Colon (tissue), 2 donors: ENCODE measurements around the gene KASH5.

ENCODE experiments used
- FAIRE-seq: peaks from 2 replicates; lab custom pipeline; 2012; peaks lifted over from hg19 to GRCh38; lab: Jason Lieb, UNC
- donor health status: control.
- donor health status: control.

KASH5 gene

DNA sequence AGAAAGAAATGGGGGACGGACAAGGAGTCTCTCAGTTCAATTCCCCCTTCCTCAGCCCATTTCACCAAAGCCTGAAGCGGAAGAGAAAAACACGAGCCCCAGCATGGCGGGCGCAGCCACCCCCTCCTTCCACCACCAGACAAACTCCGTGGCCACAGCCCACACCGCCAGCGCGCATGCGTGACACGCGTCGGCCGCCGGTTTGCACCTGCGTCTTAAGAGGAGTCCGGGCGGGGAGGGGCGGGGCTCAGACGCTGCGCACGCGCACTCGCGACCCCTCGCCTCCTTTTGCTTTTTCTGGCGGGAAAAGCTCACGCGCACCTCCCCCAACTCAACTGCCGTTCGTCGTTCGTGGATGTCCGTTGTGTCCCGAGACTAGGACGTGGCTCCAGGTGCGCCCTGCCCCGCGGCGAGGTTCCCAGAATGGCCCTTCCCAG is at the start of gene KASH5:
KASH5 (plus strand) TSS at position 314 of the 437 bp plus-strand sequence. CDS start 2,635 bp downstream, outside the sequence.
- FAIRE-seq, result no peak

DNA sequence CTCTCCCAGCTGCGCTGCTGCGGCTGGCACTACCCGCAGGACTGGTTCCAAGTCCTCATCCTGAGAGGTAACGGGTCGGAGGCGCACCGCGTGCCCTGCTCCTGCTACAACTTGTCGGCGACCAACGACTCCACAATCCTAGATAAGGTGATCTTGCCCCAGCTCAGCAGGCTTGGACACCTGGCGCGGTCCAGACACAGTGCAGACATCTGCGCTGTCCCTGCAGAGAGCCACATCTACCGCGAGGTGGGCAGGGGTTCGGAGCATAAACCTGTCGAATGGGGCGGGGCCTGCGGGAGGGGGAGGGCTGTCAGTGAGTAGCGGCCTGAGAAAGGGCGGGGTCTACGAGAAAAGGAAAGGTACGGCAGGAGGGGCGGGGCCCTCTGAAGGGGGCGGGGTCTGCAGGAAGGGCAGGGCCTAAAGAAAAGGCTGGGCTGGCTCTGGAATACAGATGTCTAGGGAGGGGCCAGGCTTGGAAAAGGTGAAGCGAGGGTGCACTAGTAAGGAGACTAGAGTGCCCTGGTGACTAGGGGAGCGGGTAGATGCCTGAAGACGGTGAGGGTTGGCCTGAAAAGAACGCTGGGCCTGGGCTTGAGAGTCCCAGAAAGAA is 49.3 kb upstream of the KASH5 start:
- no peak for FAIRE-seq

- no peak for FAIRE-seq
These were observed 48.6 kb upstream of the KASH5 start for GRCh38 chr19:49339301-49340068.

DNA sequence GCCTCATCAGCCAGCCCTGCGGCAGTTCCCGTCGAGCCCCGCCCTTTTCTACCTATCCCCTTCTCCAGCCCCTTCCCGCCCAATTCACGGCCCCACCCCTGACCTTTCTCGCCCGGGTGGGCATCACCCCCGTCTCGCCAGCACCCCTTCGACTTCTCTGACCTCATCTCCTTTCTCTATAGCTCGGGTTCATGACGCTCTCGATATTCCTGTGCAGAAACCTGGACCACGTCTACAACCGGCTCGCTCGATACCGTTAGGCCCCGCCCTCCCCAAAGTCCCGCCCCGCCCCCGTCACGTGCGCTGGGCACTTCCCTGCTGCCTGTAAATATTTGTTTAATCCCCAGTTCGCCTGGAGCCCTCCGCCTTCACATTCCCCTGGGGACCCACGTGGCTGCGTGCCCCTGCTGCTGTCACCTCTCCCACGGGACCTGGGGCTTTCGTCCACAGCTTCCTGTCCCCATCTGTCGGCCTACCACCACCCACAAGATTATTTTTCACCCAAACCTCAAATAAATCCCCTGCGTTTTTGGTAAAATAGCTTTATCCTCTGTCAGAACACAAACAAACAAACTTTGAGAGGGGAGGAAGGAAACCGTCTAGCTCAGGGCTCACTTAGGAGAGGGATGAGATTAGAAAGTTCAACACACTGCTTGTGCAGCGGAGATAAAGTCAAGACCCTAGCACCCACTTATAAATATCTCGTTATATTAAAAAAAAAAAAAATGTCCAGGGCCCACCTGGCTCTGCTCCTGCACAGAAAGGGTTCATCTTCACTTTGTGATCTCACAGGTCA is 47.8 kb upstream of the KASH5 start:
- no peak for FAIRE-seq

GRCh38 chr19:49340865-49341718 is 47.0 kb upstream of the KASH5 start:
- FAIRE-seq, result no peak

GRCh38 chr19:49342291-49342721 is 45.7 kb upstream of the KASH5 start:
- FAIRE-seq, result no peak

- FAIRE-seq, result no peak
These were observed 44.9 kb upstream of the KASH5 start for GRCh38 chr19:49343123-49343522.

GRCh38 chr19:49344505-49345423 is 43.3 kb upstream of the KASH5 start:
- no peak for FAIRE-seq

- no peak for FAIRE-seq
These were observed 40.9 kb upstream of the KASH5 start for GRCh38 chr19:49347191-49347590.

- FAIRE-seq, result no peak
These were observed 40.2 kb upstream of the KASH5 start for GRCh38 chr19:49347835-49348234.

- FAIRE-seq, result no peak
These were observed 39.5 kb upstream of the KASH5 start for GRCh38 chr19:49348305-49349189.

- no peak for FAIRE-seq
These were observed 38.5 kb upstream of the KASH5 start for GRCh38 chr19:49349567-49349966.

DNA sequence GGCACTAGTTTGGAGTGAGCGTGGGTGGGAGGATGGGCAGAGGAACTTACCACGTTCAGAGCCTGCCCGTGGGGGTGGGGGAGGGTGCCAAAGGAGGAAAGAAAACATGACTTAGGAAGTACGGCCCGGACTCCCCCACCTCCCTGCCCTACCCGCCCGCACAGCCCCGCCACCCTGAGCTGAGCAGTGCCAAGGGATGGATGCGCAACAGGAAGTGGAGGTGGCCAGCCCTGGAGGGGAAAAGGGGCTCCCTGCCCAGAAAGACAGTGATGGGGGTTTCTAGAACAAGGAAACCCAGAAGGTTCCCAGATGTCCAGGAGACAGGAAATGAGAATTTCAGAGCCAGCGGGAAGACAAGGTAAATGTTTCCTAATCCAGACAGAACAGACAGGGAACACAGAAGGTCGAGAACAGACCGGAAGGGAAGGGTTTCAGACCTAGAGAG is 32.1 kb upstream of the KASH5 start:
- FAIRE-seq, result no peak

DNA sequence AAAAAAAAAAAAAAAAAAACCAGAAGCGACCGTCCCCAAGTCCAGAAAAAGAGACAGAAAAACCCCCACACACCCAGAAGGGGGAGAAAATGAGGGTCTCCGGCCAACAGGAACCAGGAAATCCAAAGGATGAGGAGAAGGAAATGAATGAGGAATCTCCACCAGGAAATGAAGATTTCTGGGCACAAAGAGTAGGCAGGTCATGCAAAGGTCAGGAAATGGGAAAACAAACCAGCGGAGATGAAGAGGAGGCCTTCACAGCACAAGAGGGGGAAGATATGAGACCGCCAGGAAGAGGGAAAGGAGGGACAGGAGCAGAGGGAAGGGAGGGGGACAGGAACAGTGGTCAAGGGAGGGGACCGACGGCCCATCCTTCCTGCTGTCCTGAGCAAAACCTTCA is 31.7 kb upstream of the KASH5 start:
- no peak for FAIRE-seq

- no peak for FAIRE-seq
These were observed 30.9 kb upstream of the KASH5 start for GRCh38 chr19:49357186-49357585.

DNA sequence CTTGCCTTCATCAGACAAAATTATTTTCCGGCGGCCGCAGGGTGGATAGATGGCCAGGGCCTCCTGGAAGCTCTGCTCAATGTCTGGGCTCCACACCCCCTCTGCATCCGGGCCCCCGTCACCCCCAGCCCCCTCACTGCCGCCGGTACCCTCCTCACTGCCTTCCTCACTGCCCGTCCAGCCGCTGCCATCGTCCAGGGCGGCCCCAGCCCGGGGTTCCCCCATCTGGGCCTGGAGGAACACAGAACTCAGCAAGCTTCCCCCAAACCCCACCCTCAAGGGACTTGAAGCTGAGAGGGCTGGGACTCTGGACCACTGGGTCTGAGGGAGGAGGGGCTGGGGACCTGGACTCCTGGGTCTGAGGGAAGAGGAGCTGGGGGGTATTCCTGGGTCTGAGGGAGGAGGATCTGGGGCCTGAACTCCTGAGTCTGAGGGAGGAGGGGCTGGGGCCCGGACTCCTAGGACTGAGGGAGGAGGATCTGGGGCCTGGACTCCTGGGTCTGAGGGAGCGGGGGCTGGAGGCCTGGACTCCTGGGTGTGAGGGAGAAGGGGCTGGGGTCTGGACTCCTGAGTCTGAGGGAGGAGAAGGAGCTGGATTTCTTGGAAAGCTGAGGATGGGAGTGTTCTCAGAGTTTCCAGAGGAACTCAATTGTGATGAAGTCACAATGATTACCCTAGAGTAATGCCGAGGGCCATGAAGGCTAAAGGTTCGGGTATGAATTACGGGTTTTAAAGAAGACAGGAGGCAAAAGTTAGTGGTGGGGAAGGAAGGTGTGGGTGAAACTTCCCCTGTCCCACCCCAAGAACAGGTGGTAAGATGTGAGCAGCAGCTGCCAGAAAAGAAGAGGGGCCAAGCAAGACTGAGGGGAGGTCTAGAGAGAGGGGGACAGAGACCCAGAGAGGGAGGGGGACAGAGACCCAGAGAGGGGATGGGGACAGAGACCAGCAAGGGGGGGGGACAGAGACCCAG is 27.9 kb upstream of the KASH5 start:
- FAIRE-seq, result no peak

- FAIRE-seq, result no peak
These were observed 26.5 kb upstream of the KASH5 start for GRCh38 chr19:49361438-49362047.
